Heart left ventricle (tissue), 16 donors: ENCODE measurements around the gene NDUFA5. TPM values are rescaled to one million over a fixed set of nuclear protein-coding genes. Genes with fewer than 3 reads are reported as not detected.
A peak's percentile ranks its signal among the peaks of the same experiment; 100 is the strongest.

Experiments
- ATAC-seq, 4 donors: fragments of 200-7000 bp; cut with Tn5 transposase; one replicate each; pipeline ENCODE4 v1.9.1; 2020 to 2022; ENCODE audit warnings: moderate library complexity in 4 of 4, mild to moderate bottlenecking in 3 of 4, moderate number of reproducible peaks in 1 of 4
- DNase-seq, 5 donors: peaks; one replicate each; pipeline ENCODE4 v3.0.0-alpha.2; 2020
- H3K27ac ChIP-seq, 12 donors: fragments of 200-600 bp; sonication (generic) in 4 of 12; one replicate each; pipeline versions ENCODE4 v1.5.0 to v1.8.0; 2016 to 2022; ENCODE audit warnings: mild to moderate bottlenecking in 2 of 12
- H3K27me3 ChIP-seq, 9 donors: fragments of 200-600 bp; sonication (generic) in 2 of 9; one replicate each; pipeline versions ENCODE4 v1.5.1 to v1.8.0; 2016 to 2022; ENCODE audit warnings: mild to moderate bottlenecking in 3 of 9
- H3K36me3 ChIP-seq, 9 donors: fragments of 200-600 bp; sonication (generic) in 2 of 9; one replicate each; pipeline versions ENCODE4 v1.5.0 to v1.8.0; 2018 to 2022; ENCODE audit warnings: mild to moderate bottlenecking in 2 of 9
- H3K4me1 ChIP-seq, 12 donors: fragments of 200-600 bp; sonication (generic) in 4 of 12; one replicate each; pipeline versions ENCODE4 v1.5.0 to v1.8.0; 2016 to 2022; ENCODE audit warnings: mild to moderate bottlenecking in 3 of 12
- H3K4me3 ChIP-seq, 12 donors: fragments of 200-600 bp; sonication (generic) in 4 of 12; one replicate each; pipeline versions ENCODE4 v1.5.0 to v1.8.0; 2017 to 2022; ENCODE audit warnings: mild to moderate bottlenecking in 9 of 12, moderate library complexity in 4 of 12
- H3K9me3 ChIP-seq, 12 donors: fragments of 200-600 bp; sonication (generic) in 4 of 12; one replicate each; pipeline versions ENCODE4 v1.5.0 to v1.8.0; 2016 to 2022; ENCODE audit warnings: mild to moderate bottlenecking in 1 of 12
- CTCF ChIP-seq, 12 donors: fragments of 200-600 bp; sonication (generic) in 4 of 12; IDR thresholded peaks; one replicate each; pipeline versions ENCODE4 v1.5.0 to v1.8.0; 2018 to 2022; ENCODE audit warnings: antibody characterized with exemption in 12 of 12, mild to moderate bottlenecking in 5 of 12
- POLR2A ChIP-seq, 2 donors: fragments of 450-650 bp; IDR thresholded peaks; one replicate each; pipeline ENCODE4 v1.6.1; 2017; ENCODE audit warnings: antibody characterized with exemption in 2 of 2, mild to moderate bottlenecking in 2 of 2, moderate library complexity in 2 of 2
- WGBS, 4 donors: extraction: QIAGEN DNeasy Blood & Tissue Kit in 2 of 4; methylation state at CpG; one replicate each; pipeline versions ENCODE4 v1.1.5 to v1.1.7; 2013 to 2018; 5-methylcytosine and 5-hydroxymethylcytosine counted together
- intact Hi-C, 10 donors: fragments of 100-400 bp; cut with DNase I; formaldehyde crosslinking; loops; one replicate each; pipeline versions ENCODE4 v1.11.1 to v1.14.2; 2022
- polyA plus RNA-seq, 2 donors: library from polyadenylated mRNA; stranded (reverse); fragments of 200-250 nt; gene quantifications; one replicate each; pipeline ENCODE4 v1.2.3, GENCODE V29; 2013
- total RNA-seq, 9 donors: library from RNA; depleted of rRNA in 2 of 9; stranded (reverse); fragments of >200 nt in 2 of 9; fragmentation: NEBNext Ultra II Directional in 3 of 9; extraction: Animal tissue kit (Norgen Biotek cat#: 25700) in 3 of 9; gene quantifications; one replicate each; pipeline versions ENCODE4 v1.1.0 to v1.2.4, GENCODE V29; 2016 to 2023
- donor health status: ischemic (EF 13 %, LVEDD 7.1; RV severe dilation, severe dysfunction).
- donor health status: healthy with polysubstance abuse.
- donor health status: DM: no; HTN: yes; CAD: no.
- donor health status: DM: no; HTN: no; CAD: no.
- donor health status: ischemic (EF 25% LVEDD 6.9; RV normal size, moderate dysfunction).
- donor health status: ischemic (EF 25% LVEDD 5.7; RV mildly dilated, moderate dysfunction).
- donor health status: healthy.
- donor health status: DM: yes; HTN: yes; CAD: no.
- donor health status: ischemic (EF 35%, LVEDD 5.7; RV mildly dilated, moderate dysfunction).
- donor health status: nonischemic (EF 11% LVEDD 7.7; RV severe dilation, severe dysfunction).
- donor health status: DM: yes; HTN: yes; CAD: no.
- donor health status: PGD.
- donor health status: ischemic (EF 29% LVEDD 5.4; RV normal size, mild dysfunction).
- donor health status: nonischemic (EF 23%, LVEDD 6.1; RV moderate dilation, normal function).

The NDUFA5 gene
- total and polyA plus RNA-seq, 11 donors: 109 to 415 (median 245) TPM

GRCh38 chr7:123594813-123595241 lies 37.2 kb upstream of the NDUFA5 start:
- TF ChIP-seq CTCF (IDR thresholded peaks at IDR 0.05) (no peak), POLR2A (IDR thresholded peaks at IDR 0.05) (no peak)
- intact Hi-C loops: loop anchor here in 1 of 10 donors (5.0 kb wide), 1 partner anchor 37 kb away; no protein-coding TSS in a partner anchor
- H3K27ac ChIP-seq: no peak overlapping the region
- no peaks in the 10 kb centered on the region for H3K9me3 ChIP-seq
- no peak overlapping the region for H3K4me3 ChIP-seq
- ATAC-seq (no peak), DNase-seq (no peak)
- 50 to 83% (median 62%) methylated on average over 6 to 10 of the region's 10 CpGs for whole genome bisulfite sequencing, 4 donors
- H3K36me3 ChIP-seq: no peaks in the 10 kb centered on the region
- H3K27me3 ChIP-seq: no peaks in the 10 kb centered on the region
- H3K4me1 ChIP-seq: peaks cover 0 to 7% (median 0%) of the 10 kb centered on the region in 12 donors

- no peaks in the 10 kb centered on the region for H3K27me3 ChIP-seq
- no peaks in the 10 kb centered on the region for H3K4me1 ChIP-seq
- no peak for TF ChIP-seq CTCF (IDR thresholded peaks at IDR 0.05)
- TF ChIP-seq POLR2A (IDR thresholded peaks at IDR 0.05): no peak
- no peaks in the 10 kb centered on the region for H3K36me3 ChIP-seq
- no peak overlapping the region for H3K27ac ChIP-seq
- DNase-seq (no peak), ATAC-seq (no peak)
- intact Hi-C loops: loop anchor here in 4 of 10 donors (10.0 kb wide), 2 partner anchors 96 to 276 kb away; no protein-coding TSS in a partner anchor
- no peaks in the 10 kb centered on the region for H3K9me3 ChIP-seq
- no peak overlapping the region for H3K4me3 ChIP-seq
- WGBS, 4 donors: 92 to 96% (median 94%) methylated on average over 2 of the region's 2 CpGs
Observed at GRCh38 chr7:123588376-123588775, 30.8 kb upstream of the NDUFA5 start.

GRCh38 chr7:123583821-123584220 lies 26.2 kb upstream of the NDUFA5 start:
- Histone ChIP-seq H3K27ac (no peak overlapping the region), H3K4me1 (no peaks in the 10 kb centered on the region), H3K36me3 (no peaks in the 10 kb centered on the region), H3K27me3 (no peaks in the 10 kb centered on the region), H3K9me3 (no peaks in the 10 kb centered on the region), H3K4me3 (no peak overlapping the region)
- intact Hi-C loops: loop anchor here in 9 of 10 donors (2.0 to 10.0 kb wide), 7 partner anchors 101 to 288 kb away; no protein-coding TSS in a partner anchor
- 71 to 79% (median 78%) methylated on average over 4 of the region's 4 CpGs for WGBS, 4 donors
- TF ChIP-seq CTCF (IDR thresholded peaks at IDR 0.05): no peak
- TF ChIP-seq POLR2A (IDR thresholded peaks at IDR 0.05): no peak
- DNase-seq: no peak
- ATAC-seq: no peak

- H3K27ac ChIP-seq: peak overlapping the region in 2 of 12 donors; percentile 2 to 17
- TF ChIP-seq POLR2A (IDR thresholded peaks at IDR 0.05): no peak
- TF ChIP-seq CTCF (IDR thresholded peaks at IDR 0.05): peak in 1 of 12 donors; percentile 21
- peak in 1 of 4 donors; percentile 20 for ATAC-seq
- whole genome bisulfite sequencing, 4 donors: 11 to 20% (median 17%) methylated on average over 2 of the region's 2 CpGs
- no peak overlapping the region for H3K4me3 ChIP-seq
- no peaks in the 10 kb centered on the region for H3K4me1 ChIP-seq
- DNase-seq: no peak
- intact Hi-C loops: loop anchor here in 8 of 10 donors (2.0 to 10.0 kb wide), 7 partner anchors 104 to 292 kb away; no protein-coding TSS in a partner anchor
- no peaks in the 10 kb centered on the region for H3K27me3 ChIP-seq
- H3K9me3 ChIP-seq: no peaks in the 10 kb centered on the region
- H3K36me3 ChIP-seq: no peaks in the 10 kb centered on the region
Observed at GRCh38 chr7:123581162-123581459, 23.5 kb upstream of the NDUFA5 start.
